Lower leg skin (tissue), 3 donors: ENCODE measurements around the gene PTCSC3.

Experiments
- POLR2A ChIP-seq, 2 donors: fragments of 450-650 bp; IDR thresholded peaks; one replicate each; pipeline ENCODE4 v1.6.1; 2016 to 2017; ENCODE audit warnings: antibody characterized with exemption in 2 of 2, mild to moderate bottlenecking in 1 of 2, moderate library complexity in 1 of 2
- TF ChIP-seq, protein P1 (sequence below), 3 donors: fragments of 450-650 bp; IDR thresholded peaks; one replicate each; pipeline ENCODE4 v1.5.1; 2016; ENCODE audit warnings: antibody characterized with exemption in 3 of 3, mild to moderate bottlenecking in 3 of 3, moderate library complexity in 2 of 3

DNA sequence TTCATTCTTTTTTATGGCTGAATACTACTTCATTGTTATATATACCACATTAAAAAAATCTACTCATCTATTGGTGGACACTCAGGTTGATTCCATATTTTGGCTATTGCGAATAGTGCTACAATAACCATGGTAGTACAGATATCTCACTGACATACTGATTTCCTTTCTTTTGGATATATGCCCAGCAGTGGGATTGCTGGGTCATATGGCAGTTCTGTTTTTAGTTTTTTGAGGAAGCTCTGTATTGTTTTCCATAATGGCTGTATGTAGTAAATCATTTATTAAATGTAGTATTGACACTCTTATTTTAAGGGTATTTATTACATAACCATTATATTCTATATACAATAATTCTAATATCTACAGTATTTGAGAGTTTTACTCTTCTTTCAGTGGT is 43.7 kb downstream of the PTCSC3 start:
- TF ChIP-seq, protein P1, sequence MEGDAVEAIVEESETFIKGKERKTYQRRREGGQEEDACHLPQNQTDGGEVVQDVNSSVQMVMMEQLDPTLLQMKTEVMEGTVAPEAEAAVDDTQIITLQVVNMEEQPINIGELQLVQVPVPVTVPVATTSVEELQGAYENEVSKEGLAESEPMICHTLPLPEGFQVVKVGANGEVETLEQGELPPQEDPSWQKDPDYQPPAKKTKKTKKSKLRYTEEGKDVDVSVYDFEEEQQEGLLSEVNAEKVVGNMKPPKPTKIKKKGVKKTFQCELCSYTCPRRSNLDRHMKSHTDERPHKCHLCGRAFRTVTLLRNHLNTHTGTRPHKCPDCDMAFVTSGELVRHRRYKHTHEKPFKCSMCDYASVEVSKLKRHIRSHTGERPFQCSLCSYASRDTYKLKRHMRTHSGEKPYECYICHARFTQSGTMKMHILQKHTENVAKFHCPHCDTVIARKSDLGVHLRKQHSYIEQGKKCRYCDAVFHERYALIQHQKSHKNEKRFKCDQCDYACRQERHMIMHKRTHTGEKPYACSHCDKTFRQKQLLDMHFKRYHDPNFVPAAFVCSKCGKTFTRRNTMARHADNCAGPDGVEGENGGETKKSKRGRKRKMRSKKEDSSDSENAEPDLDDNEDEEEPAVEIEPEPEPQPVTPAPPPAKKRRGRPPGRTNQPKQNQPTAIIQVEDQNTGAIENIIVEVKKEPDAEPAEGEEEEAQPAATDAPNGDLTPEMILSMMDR (IDR thresholded peaks at IDR 0.05): no peak
- TF ChIP-seq POLR2A (IDR thresholded peaks at IDR 0.05): no peak
